HT-29 (cell line): ENCODE results near the gene CTBP2. TPM values are rescaled to one million over a fixed set of nuclear protein-coding genes. Genes with fewer than 3 reads are reported as not detected.
"Not testable (repeated sequence)": the region's sequence is repeated elsewhere in the genome, so short reads cannot be mapped to it uniquely, and the experiment has no call there.

Experiments used
- DNase-seq: peaks from one replicate; pipeline ENCODE4 v3.0.0-alpha.2; 2015; ENCODE audit warnings: low spot score
- total RNA-seq: library from RNA; depleted of rRNA; stranded (reverse); fragments of >200 nt; shearing (Covaris generic); gene quantifications from 2 replicates; pipeline ENCODE4 v1.2.3, GENCODE V29; 2014

The CTBP2 gene
- total RNA-seq, 1 experiment from 2014 or later = 207 TPM

DNA sequence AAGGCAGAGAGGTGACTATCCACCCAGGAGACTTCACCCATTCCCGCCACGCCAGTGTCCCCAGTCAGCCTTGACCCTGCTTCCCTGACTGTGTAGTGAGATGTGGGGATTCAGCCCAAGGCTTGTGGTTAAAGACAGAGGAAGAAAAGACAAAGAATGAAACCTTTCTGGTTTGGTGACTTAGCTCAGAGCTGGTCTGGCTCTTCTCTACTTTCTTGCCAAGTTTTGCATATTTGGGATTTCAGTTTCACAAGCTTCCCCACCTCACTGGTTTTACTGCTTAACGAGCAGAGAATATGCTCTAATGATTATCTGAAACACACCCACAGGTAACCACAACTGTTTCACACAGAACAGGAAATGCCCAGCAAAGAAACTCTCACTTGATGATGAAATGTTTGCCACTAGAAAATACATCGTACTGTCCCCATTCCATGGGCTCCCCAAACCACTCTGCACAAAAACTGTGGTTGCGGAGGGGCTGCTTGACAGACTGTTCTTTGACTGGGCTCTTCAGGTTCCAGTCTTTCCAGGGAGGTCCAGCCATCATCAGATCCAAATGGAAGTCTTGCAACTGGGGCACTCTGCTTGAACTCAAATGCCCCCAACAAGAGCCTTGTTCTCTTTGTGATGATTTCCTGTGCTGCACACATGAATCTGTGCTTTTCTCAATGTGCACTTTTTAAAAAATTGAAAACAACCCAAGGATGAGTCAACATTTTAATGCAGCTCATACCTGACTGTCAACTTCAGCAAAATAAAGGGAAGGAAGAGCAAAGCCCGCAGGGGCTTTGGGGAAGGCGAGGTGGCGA, 95.5 kb downstream of the CTBP2 start:
- DNase-seq = peak; percentile 91

DNA sequence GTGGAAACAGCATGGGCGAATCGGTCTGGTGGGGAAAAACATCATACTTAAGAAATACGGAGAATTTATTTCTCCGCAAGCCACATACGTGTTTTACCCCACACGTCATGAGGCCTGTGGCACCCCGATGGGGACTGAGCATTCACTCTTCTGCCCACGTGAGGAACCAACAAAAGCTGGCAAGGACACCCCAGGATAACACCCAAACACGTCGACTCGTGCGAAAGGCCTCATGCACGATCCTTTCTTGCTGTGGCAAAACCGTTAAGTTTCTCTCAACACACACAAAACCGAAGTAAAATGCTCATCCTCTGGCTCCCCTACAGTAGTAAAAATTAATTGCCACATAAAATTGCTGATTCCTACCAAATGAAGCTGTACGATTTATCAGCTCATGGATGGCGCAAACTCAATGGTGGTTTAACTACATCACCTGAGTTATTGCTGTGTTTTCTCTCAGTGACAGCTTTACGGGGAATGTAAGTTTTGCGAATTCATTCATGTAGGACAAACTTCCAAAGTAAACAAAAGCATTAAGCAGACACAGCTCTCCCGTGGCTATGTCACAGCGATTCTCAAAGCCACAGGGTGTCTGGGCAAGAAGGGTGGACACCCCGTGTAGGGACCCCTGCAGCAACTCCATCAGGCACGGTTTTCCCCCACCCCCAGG, 97.0 kb downstream of the CTBP2 start:
- DNase-seq = no peak

DNA sequence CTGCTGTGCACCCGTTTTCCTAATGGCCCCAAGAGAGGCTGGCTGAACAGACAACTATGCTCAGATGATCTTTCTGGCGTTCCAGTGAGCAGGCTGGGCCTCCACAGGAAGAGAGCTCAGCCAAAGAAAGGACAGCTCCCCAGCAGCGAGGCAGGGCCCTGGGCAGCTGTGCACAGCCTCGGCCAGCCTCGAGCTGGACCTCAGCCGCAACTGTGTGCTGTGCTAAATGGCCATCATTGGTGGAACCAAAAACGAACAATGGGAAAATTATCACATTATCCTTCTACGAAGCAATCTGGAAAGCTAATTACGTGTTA, 97.5 kb downstream of the CTBP2 start:
- no peak for DNase-seq

DNA sequence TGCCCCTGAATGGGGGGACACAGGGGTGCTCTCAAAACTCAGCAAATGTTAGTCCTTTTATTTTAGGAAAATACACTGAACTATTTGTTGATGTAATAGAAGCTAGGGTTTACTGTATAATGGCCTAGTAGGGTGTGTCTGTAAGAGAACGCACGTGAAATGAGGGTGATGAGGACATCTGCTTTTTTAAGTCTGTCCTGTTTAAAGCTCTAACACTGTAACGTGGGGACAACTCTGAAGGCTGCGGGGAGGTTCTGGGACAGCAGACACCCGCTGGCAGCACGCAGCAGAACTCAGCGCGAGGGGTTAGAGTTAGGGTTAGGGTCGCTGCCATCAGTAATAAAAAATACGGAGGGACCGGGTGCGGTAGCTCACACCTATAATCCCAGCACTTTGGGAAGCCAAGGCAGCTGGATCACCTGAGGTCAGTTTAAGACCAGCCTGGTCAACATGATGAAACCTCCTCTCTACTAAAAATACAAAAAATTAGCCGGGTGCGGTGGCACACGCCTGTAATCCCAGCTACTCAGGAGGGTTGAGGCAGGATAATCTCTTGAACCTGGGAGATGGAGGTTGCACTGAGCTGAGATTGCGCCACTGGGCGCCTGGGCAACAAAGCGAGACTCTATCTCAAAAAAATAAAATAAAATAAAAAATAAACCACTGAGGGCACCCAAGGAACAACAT, 98.0 kb downstream of the CTBP2 start:
- DNase-seq = no peak

DNA sequence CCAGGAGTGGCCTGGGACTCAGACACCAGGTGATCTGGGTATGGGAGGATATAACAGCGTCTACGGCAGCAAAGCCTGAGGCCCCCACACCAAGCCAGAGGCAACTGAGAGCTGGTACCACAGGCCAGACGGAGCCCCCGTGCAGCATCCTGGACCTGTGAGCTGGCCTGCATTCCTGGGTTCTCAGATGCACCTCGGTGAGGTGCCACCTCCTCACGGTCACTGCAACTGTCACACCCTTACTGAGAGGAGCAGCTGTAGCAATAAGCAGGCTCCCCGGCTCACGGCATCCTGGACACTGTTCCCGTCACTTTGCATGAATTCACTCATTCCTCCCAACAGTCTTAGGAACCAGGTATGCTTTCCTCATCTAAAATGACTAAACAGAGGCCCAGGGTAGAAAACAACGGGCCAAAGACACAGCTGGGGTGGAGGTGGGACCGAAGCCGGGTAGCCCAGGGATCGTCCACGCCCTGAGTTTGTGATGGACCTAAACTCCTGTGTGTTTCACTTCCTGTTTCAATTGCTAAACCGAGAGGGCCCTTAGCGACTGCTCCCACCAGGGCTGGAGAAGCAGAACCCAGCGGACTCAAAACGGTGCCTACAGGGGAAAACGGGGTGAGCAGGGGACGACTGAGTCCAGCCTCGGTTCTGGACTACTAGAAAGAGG, 98.7 kb downstream of the CTBP2 start:
- no peak for DNase-seq

DNA sequence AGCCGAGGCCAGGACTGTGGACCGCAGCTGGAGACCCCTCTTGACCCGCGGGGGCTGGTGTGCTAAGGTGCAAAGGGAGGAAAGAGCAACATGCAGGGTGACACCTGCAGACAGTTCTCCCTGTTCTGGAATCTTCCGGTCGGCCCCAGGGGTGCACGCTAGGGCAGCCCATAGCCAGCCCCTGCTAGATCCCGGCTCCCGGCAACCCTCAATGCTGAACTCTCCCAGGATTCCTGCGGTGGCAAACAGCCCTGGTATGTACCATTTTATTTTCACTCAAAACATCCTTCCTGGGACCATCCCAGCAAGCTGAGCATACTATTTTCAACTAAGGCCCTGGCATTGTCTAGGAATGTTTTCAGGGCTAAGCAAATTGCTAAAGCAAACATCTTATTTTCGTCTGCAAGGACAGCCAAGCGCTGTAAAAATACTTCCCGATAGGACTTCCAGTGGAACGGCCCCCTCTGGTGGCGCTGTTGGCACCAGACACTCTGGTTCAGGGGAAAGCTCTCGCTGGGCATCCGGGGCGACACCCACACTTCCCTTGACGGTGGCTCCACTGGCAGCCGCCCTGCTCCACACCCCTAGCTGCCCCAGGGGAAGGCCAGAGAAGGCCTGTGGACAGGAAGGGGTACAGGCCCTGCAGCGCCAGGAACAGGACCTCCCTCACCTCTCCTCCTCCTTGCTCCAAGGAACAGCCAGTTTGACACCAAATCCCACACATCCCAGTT, 99.4 kb downstream of the CTBP2 start:
- DNase-seq = peak; percentile 78

DNA sequence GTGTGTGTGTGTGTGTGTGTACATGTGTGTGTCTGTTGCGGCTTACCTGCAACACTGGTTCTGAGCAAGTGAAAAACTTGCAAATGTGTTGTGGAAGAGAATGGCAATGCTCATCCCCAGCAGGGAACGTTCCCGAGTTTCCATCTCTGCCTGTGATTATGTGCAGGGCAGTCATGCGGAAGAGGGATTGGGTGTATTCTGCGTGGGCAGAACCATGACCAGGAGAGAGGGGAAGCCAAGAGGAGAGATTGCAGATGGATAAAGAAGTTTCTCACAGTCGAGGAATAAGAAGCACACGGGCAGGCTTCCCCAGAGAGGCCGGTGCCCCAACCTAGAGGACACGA, 99.9 kb downstream of the CTBP2 start:
- DNase-seq = no peak

DNA sequence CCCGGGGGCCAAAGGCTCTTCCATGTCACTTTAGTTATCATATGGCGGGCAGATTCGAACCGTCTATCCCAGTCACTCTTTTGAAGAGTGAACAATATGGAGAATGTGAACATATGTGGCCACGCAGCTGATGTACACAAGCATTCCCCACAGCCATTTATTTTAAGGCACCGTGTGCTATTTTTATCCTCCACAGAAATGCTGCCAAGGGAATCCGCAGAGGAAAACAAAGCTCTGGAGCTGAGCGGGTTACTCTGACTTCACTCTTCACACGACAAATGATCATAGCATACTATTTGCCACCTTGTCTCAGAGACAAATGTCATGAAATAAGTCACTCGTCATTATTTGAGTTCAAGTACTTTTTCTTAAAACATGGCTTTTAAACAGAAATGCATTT, 100.3 kb downstream of the CTBP2 start:
- DNase-seq = no peak

DNA sequence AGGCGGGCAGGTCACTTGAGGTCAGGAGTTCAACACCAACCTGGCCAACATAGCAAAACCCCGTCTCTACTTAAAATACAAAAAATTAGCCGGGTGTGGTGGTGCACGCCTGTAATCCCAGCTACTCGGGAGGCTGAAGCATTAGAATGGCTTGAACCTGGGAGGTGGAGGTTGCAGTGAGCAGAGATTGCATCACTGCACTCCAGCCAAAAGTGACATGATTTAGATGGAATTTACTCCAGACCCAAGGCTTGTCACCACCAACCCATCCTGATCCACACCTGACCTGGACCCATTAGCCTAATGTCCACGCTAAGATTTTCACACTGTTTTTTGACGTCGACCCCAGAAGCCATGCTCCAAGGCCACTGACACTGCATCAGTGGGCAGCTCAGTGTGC, 101.0 kb downstream of the CTBP2 start:
- not testable (repeated sequence) for DNase-seq

DNA sequence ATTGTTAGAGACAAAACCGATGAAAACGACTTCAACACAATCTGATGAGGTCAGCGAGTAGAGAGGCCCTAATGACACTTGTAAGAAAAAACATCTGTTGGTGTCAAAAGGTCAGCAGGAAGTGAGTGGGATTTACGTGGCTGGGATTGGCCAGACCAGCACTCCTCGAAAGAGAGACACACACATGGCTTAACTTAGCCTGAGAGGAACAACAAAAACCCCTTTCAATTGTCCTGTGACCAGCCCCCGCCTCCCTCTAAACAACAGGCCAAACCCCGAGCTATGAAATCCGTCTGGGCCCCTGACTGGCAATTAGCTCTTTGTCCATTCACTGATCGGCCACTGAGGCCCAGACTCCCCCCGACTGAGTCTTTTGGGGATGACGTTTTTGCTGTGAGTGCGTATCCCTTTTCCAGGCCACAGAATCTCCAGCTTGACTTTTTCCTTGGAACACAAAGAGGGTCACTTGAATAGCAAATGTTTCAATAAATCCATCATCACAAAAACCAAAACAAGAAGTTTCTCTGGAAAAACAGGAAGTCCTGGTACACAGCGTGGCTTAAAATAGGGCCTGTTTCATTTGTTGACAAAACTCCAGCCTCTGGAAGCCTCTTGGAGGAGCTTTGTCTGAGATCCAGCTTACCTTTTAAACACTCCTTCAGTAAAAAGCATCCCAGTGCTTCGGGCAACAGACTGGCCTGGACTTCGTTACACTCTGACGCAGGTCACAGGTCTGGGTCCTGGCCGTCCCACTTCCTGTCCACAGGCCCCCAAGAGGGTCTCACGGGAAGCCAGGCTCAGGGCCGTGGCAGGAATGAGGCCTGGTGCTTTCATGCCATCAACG, 103.0 kb downstream of the CTBP2 start:
- no peak for DNase-seq

DNA sequence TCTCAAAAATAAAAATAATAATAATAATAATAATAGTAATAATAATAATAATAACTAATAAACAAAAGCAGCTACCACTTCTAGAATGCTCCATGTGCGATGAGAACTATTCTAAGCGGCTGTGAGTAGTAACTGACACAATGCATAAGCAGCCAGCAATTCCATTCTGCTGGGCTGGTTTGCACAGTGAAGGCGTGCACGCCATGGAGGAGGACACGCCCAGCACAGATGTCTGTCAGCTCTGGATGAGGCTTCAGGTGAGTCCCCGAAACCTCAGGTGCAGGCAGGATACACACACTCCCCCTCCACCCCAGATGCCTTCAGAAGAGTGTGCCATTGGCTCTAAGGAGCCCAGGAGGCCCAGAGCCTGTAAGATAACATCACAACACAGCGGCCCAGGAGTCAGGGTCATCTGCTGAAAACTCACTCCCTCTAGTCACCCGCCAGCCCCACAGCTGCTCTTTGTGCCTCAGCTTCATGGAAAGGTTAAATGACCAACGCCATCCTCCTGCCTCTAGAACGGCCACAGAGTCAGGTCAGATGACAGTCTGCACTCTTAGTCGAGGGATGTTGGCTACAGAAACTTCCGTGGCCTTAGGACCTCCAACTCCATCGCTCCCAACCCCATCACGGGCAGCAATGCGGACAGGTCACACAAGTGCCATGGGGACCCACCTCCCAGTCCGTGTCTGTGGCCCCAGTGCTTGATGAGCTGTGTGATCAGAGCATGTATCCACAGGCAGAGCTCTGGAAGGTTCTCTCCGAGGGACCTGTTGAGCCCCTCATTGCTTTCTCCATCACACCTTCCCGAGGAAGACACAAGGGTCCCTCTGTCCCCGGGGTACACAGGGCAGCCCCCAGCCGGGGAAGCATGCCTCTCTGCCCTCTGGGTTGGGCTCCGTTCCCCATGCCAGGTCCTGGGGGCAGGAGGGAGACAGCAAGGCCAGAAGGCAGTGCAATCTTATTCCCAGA, 103.9 kb downstream of the CTBP2 start:
- DNase-seq = no peak

DNA sequence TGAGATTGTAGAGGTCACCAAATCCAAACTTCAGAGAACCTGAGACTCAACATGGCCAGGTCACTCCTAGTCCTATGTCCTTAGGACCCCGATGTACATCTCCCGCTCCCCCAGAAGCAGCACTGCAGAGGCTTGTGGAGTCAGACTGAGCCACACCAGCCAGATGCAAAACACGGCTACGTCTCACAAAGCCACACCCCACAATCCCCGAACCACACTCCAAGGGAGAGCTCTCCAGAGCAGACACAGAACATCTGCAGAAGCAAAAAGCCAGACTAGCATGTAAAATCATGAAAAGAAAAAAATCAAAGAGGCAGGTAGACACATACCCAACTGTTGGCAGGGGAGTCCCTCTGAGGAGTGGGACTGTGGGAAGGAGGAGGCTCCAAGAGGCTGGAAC, 104.9 kb downstream of the CTBP2 start:
- no peak for DNase-seq

DNA sequence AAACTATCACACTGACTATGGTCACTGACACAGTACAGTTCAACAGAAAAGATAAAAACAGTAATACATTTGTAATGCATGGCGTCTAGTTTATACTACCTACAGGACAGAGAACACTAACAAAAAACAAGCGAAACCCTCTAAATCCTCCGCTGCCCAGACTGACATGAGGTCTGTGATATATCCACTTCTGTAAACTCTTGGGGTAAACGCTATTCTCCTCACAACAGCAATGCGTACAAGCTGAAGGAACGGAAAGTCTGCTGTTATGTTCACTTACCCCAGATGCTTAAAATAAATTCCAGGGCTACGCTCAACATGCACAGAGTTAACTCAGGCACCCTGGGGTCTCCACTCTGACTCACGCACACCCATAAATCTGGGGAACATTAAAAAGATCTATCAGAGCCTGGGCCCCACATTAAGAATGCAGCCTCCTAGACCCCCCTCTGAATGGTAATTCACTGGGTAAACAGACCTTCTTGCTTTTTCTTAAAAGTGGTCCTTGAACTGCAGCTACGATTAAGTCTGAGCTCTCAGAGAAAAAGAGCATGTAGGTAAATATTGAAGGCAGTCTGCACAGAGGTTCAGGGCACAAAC, 105.6 kb downstream of the CTBP2 start:
- DNase-seq = no peak

DNA sequence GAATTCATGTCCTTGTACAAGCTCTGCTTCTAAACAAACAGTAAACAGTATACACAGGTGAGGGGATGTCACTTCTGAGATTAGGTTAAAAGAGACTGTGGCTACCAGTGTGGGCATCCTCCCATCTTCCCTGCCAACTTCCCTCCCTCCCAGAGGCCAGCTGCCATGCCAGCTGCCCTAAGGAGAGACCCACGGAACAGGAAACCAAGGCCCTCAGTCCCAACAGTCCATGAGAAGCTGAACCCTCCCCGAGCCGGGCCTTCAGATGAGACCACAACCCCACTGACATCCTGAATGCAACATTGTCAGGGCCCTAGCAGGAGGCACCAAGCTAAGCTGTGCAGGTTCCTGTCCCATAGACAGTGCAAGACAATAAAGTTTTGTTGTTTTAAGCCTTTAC, 106.1 kb downstream of the CTBP2 start:
- no peak for DNase-seq

DNA sequence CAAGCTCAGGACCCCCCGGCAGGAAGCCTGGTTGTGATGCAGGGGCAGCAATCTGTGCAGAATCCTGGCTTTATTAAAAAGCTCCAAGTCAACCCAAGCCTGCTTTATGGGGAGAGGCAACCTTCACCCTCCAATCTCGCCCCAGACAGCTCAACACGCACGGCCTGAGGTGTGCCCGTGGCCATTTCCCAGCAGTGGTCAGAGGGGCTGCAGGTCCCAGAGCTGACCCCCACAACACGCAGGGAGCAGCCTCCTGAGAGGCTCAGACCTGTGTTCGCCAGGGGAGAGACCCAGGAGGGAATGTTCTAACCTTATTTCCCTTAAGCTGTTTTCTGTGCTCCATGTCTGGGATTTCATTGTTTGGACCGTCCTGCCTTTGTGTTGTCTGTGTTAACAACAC, 108.2 kb downstream of the CTBP2 start:
- no peak for DNase-seq

DNA sequence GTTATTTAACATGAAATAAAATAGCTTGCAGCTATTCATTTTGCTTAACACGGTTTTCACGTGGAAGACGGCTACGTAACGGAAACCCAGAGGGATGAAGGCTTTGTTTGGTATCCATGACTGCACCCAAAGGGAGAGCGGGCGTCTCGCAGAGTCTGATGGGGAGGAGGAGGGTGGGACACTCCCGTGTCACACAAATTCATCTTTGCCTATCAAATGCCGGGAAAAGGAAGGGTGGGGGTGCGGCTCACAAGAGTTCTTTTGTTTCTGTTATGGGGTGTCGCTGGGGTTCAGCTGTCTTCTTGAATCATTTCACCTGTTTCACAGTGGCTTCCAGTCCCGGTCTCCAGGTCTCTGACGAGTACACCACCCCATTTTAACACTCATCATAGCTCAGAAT, 110.0 kb downstream of the CTBP2 start:
- DNase-seq = no peak

DNA sequence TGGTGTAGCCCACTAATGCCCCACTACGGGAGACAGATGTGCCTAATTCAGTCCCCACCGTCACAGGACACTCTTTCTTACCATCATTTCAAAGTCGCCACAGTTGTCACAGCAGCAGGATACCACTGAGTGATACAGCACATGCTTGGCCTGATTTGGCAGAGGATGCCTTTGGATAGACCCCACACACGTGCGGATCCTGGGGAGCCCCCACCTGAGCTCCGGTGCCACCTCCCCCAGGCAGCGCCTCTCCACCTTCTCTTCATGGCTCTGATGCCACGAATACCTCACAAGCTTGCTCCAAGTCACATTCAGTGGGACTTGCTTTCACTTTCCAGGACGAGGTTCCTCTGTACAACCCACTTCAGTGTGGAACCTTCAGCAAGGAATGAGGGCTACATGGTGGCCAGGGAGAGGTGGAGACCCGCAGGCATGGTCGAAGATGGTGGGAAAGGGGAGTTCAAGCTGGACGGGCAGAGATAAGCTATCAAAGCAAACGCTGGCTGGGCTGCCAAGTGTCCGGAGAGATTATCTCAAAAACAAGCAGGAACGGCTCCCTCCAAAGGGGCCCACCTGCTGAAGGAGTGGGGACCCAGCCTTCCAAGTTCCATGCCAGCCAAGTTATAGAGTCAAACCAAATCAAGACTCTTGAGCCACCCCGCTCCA, 111.0 kb downstream of the CTBP2 start:
- no peak for DNase-seq

DNA sequence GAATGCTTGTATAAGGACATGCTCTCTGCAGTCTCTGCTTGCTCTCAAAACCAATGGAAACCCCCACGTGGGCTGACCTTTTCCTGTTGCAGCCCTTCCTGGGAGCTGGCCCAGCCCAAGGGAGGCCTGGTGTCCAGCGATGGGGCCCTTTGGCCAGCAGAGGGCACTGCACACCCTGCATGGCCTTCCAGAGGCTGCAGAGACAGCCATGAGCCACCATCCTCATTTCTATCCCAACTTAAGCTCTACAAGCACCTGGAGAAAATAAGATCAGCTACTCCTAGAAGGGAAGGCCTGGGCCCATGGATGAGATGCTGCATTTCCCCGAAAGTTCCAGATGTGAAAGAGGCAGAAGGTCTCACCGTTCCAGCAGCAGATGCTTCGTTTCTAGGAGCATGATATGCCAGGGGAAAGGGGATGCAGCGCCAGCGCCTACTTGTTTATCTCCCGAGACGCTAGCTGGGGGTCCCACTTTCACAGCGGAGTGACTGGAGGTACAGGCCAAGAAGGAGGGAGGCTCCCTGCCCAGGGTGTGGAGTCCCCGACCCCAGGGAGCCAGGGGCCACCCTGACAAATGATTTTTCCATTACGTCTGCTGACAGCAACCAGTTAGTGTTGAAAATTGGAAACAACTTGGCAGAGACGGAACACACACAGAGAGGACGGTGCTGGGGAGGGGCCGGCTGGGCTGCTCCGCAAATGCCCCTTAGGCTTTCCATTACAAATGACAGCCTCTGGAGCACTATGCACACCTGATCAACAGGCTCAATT, 112.1 kb downstream of the CTBP2 start:
- peak; percentile 90 for DNase-seq
